ENCODE measurements around the gene UNKL. TPM values are rescaled to one million over a fixed set of nuclear protein-coding genes. Genes with fewer than 3 reads are reported as not detected.

The UNKL gene
- total RNA-seq, 1 experiment from 2014 or later = 32.0 TPM

DNA sequence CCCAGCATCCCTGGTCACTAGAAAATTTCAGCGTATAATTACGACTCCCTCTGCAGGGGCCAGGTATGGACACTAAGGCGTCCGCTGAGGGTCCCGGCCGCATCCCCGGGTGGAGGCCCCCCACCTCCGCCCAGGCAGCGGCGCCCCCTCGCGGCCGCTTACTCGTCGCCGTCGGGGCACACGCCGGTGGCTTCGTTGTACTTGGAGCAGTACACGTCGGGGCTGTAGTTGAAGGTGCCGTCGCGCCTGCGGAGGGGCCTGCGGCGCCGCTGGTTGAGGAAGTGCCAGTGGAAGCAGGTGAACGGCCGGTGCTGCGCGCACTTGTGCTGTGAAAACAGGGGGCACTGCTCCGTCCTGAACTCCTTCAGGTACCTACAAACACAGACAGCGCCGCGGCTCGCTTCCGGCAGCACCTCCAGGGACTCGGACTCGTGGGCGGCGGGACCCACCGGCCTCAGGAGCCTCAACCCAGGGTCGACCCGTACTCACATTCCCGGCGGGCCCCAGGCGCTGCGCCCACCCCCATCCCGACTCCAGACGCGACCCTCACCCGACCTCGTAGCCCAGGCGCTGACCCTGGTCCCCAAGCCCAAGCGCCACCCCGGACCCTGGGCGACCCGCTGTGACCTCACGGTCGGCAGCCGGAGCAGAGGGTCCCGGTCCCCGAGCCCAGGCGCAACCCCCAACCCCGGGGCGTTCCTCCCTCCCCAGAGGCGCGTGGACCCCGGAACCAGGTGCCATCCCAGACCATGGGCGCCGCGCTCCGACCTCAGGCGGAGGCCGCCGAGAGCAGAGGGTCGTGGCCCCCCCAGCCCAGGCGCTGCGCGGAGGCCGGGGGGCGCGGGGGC, 596 bp downstream of the UNKL start:
- H3K9ac ChIP-seq (ENCODE audit: extremely low read depth, insufficient read length, low read length) = no peak overlapping the region
- no peaks in the 10 kb centered on the region for H3K9me3 ChIP-seq (ENCODE audit: control insufficient read depth, low read depth, low read length)
- H3K9me3 Mint-ChIP-seq = no peaks in the 10 kb centered on the region
- peak overlapping the region; percentile 17 for H3K4me2 ChIP-seq (ENCODE audit: insufficient read depth, insufficient read length, low read length)
- no peak overlapping the region for H2BK12ac ChIP-seq (ENCODE audit: insufficient read length, low read depth, low read length)
- no peak overlapping the region for H2AK5ac ChIP-seq (ENCODE audit: insufficient read length, low read length)
- H3K23me2 ChIP-seq (ENCODE audit: insufficient read length, low read depth, low read length, poor library complexity, severe bottlenecking) = peaks cover 2% of the 10 kb centered on the region
- no peak overlapping the region for H2BK15ac ChIP-seq (ENCODE audit: low read depth, low read length)
- peak overlapping the region; percentile 26; the same call in 1 of the 2 replicates for H3K14ac ChIP-seq (ENCODE audit: insufficient read depth, low read length)
- no peak overlapping the region for H2BK5ac ChIP-seq (ENCODE audit: insufficient read length, low read length)
- no peaks in the 10 kb centered on the region for H3K79me1 ChIP-seq (ENCODE audit: insufficient read depth, low read depth, low read length, poor library complexity, severe bottlenecking)
- peaks cover 3 to 6% of the 10 kb centered on the region in 2 experiments; a peak in 2 of 4 replicates for H3K4me1 Mint-ChIP-seq
- no peaks in the 10 kb centered on the region for H3K27me3 ChIP-seq (ENCODE audit: insufficient read depth, low read length)
- TF ChIP-seq, protein P1, sequence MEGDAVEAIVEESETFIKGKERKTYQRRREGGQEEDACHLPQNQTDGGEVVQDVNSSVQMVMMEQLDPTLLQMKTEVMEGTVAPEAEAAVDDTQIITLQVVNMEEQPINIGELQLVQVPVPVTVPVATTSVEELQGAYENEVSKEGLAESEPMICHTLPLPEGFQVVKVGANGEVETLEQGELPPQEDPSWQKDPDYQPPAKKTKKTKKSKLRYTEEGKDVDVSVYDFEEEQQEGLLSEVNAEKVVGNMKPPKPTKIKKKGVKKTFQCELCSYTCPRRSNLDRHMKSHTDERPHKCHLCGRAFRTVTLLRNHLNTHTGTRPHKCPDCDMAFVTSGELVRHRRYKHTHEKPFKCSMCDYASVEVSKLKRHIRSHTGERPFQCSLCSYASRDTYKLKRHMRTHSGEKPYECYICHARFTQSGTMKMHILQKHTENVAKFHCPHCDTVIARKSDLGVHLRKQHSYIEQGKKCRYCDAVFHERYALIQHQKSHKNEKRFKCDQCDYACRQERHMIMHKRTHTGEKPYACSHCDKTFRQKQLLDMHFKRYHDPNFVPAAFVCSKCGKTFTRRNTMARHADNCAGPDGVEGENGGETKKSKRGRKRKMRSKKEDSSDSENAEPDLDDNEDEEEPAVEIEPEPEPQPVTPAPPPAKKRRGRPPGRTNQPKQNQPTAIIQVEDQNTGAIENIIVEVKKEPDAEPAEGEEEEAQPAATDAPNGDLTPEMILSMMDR (conservative IDR thresholded peaks at IDR 0.05) = peak; percentile 84
- H3K23ac ChIP-seq (ENCODE audit: insufficient read length, low read depth, low read length) = no peak overlapping the region
- no peaks in the 10 kb centered on the region for H3K27me3 Mint-ChIP-seq (ENCODE audit: low read depth)
- H3K4me1 ChIP-seq (ENCODE audit: insufficient read depth, low read length) = no peaks in the 10 kb centered on the region
- H3K4me3 Mint-ChIP-seq = peak overlapping the region; percentile 76 to 88
- H3K36me3 Mint-ChIP-seq (ENCODE audit: insufficient read depth in 1 of 3, low read depth in 3 of 3) = peaks cover 3 to 8% (median 4%) of the 10 kb centered on the region in 3 experiments; a peak in 5 of 7 replicates
- H2BK120ac ChIP-seq (ENCODE audit: low read depth, low read length, poor library complexity, severe bottlenecking) = no peak overlapping the region
- no peak overlapping the region for H3K27ac ChIP-seq (ENCODE audit: insufficient read length, low read depth, low read length)
- no peak overlapping the region for H3K56ac ChIP-seq (ENCODE audit: insufficient read length, low read depth, low read length)
- DNase-seq = peak; percentile 83
- no peak overlapping the region for H2AFZ ChIP-seq (ENCODE audit: low read length)
- WGBS (ENCODE audit: extremely low coverage, insufficient read length, low lambda C conversion rate) = no CpG with 5 or more reads among the region's 85 CpGs
- no peak overlapping the region for H2BK20ac ChIP-seq (ENCODE audit: low read depth, low read length, poor library complexity, severe bottlenecking)
- 0 out of 2 replicates have a peak, but pooled peaks cover 2% of the 10 kb centered on the region for H3K79me2 ChIP-seq (ENCODE audit: insufficient read depth, low read length)
- no peak overlapping the region for H3T11ph ChIP-seq (ENCODE audit: low read length)
- no peak overlapping the region for H4K8ac ChIP-seq (replicated peaks; ENCODE audit: insufficient read length, low read depth, low read length)
- H4K91ac ChIP-seq (ENCODE audit: insufficient read length, low read depth, low read length) = no peak overlapping the region
- H3K4ac ChIP-seq (ENCODE audit: low read depth, low read length) = no peak overlapping the region
- H3K18ac ChIP-seq (ENCODE audit: insufficient read length, low read depth, low read length) = peak overlapping the region; percentile 73
- H4K20me1 ChIP-seq (ENCODE audit: control insufficient read depth, insufficient read depth, insufficient read length) = no peaks in the 10 kb centered on the region
- H4K5ac ChIP-seq (ENCODE audit: insufficient read length, low read depth, low read length) = no peak overlapping the region
- H3K27ac Mint-ChIP-seq = peak overlapping the region in 1 of 3 experiments; percentile 75; a peak in 1 of 7 replicates
